Cerebellar cortex (tissue), 1 donor: ENCODE results near the gene ENG.

ENCODE experiments used
- DNase-seq: peaks from one replicate; pipeline ENCODE4 v3.0.0-alpha.2; 2015; ENCODE audit warnings: low spot score

Gene ENG

DNA sequence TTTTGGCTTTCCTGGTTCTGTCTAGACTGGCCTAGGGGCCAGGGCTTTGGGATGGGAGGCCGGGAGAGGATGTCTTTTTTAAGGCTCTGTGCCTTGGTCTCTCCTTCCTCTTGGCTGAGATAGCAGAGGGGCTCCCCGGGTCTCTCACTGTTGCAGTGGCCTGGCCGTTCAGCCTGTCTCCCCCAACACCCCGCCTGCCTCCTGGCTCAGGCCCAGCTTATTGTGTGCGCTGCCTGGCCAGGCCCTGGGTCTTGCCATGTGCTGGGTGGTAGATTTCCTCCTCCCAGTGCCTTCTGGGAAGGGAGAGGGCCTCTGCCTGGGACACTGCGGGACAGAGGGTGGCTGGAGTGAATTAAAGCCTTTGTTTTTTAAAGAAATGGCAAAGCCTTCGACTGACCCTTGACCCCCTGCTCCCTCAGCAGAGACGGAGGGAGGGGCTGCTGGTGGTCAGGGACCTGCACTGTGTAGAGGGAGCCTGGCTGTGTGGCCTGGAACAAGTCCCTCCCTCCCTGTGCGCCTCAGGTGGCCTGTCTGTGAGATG lies 40.7 kb downstream of the ENG start:
- no peak for DNase-seq

DNA sequence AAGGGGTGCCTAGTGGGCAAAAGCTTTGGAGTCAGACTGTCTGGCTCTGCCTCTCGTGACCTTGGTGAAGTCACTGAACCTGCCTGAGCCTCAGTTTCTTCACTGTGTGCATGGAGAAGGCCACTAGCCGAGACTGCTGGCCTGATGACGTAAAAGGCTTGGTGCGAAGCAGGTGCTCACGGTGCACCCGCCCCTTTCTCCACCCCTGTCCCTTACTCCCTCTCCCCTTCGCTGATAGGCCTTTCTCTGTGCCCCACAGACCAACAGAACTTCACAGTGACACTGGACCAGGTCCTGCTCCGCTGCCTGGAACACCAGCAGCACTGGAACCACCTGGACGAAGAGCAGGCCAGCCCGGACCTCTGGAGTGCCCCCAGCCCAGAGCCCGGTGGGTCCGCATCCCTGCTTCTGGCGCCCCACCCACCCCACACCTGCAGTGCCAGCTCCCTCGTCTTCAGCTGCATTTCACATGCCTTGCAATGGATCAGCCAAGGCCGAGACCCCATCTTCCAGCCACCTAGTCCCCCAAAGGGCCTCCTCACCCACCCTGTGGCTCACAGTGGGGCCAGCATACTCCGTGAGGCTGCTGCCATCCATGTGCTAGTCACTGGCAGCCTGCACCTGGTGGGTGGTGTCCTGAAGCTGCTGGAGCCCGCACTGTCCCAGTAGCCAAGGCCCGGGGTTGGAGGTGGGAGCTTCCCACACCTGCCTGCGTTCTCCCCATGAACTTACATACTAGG lies 41.4 kb downstream of the ENG start:
- DNase-seq: no peak

DNA sequence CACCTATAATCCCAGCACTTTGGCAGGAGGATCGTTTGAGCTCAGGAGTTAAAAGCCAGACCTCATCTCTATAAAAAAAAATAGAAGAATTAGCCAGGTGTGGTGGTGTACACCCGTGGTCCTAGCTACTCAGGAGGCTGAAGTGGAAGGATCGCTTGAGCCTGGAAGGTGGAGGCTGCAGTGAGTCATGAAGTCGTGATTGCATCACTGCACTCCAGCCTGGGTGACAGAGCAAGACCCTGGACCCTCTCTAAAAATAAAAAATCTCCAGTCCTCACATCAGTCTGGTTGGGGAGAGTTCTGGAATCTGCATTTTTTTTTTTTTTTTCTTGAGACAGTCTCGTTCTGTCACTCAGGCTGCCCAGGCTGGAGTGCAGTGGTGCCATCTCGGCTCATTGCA lies 42.4 kb downstream of the ENG start:
- DNase-seq: no peak

DNA sequence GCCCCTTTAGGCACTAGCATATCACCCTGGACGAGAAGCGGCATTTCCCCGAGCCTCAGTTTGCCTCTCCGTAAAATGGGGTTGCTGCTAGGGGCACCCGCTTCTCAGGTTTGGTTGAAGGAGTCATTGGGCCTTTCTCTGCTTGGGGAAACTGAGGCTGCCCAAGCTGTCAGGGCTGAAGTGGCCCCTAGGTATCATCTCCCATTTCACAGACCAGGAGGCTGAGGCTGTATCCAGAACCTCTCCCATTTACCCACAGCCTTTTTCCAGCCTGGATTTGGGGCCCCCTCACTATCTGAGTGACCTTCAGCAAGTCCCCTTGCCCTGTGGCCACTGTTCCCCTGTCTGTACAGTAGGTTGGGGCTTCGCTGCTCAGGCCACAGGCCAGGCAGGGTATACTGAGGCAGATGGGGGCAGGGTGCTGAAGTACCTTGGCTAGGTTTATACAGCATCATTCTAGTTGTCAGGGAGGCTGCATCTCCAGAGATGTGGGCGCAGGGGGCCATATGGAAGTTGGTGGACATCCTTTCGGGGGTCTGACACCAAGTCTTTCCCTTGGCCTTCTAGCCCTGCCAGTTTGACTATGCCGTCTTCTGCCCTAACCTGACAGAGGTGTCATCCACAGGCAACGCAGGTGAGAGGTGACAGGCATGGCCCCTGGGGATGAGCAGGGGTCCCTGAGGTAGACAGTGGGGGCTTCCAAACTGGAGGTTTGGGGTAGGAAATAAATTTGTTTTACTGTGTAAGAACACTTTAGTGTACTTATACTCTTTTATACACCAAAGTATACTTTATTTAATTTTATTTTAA lies 43.9 kb downstream of the ENG start:
- no peak for DNase-seq

DNA sequence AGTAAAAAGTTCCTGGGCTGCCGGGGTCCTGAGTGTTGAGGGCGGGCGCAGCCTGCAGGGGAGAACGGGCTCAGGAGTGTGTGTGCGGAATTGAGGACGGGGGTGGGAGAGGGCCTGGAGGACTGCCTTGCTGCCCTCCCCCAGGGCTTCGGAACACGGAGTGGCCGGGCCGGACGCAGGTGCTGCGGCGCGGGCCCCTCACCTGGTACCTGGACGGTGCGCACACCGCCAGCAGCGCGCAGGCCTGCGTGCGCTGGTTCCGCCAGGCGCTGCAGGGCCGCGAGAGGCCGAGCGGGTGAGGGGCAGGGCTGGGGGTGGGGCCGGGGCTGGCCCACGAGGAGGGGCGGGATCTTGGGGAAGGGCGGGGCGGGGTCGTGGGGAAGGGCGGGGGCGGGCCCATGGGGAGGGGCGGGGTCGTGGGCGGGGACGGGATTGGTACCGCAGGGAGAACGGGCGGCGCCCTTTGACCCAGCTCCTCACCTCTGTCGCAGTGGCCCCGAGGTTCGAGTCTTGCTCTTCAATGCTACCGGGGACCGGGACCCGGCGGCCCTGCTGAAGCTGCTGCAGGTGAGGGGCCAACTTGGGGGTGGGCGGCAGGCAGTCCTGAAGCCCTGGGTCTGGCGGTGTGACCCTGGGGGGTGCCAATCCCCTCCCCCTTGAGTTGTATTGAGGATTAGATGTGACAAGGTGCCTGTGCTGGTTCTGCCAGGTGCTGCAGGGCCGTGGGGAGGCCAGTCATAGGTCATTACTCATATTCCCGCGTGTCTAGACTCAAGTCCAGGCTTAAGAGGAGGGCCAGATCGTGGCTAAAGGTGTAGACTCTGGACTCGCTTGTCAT lies 44.7 kb downstream of the ENG start:
- DNase-seq: no peak

DNA sequence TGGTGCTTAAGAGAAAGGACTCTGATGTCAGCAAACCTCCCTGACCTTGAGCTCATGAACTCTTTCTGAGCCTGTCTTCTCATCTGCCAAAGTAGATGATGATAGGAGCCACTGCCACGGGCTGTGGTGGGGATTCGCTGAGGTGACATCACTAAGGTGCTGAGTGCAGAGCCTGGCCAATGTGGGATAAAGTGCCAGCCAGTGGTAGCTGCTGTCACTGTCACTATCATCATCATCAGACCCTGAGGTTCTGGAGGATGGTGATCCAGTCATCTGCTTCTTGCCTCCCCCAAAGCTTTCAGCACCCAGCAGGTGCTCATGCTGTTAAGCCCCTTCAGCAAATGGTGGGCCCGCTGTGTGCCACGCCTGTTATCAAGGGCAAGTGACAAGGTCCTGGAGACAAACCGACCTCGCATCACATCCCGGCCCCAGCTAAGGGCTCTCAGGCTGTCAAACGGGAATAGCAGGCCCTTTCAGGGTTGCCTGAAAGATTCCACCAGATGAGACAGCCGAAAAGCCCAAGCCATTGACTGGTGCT lies 45.4 kb downstream of the ENG start:
- DNase-seq: no peak

DNA sequence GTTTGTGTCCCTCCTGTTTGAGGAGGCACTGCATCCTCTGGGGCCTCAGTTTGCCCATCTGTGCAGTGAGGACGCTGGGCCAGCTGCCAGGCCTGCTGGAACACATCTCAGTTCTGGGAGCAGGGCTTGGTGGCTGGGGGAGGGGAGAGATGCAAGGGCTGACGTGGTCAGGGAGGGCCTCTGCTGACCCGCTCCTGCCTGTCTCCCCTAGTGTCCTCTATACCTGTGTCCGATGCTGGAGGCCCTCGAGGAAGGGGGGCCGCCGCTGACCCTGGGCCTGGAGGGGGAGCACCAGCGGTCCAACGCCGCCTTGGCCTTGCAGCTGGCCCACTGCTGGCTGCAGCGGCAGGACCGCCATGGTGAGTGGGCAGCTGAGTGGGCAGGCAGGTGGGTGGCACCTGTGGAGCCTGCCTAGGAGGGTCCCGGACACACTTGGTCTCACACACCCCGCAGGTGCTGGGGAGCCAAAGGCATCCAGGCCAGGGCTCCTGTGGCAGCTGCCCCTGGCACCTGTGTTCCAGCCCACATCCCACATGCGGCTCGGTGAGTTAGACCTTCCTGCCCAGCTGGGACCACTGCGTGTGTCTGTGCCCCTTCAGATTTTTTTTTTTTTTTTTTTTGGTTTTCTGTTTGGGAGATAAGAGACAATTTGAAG lies 46.0 kb downstream of the ENG start:
- DNase-seq: no peak

DNA sequence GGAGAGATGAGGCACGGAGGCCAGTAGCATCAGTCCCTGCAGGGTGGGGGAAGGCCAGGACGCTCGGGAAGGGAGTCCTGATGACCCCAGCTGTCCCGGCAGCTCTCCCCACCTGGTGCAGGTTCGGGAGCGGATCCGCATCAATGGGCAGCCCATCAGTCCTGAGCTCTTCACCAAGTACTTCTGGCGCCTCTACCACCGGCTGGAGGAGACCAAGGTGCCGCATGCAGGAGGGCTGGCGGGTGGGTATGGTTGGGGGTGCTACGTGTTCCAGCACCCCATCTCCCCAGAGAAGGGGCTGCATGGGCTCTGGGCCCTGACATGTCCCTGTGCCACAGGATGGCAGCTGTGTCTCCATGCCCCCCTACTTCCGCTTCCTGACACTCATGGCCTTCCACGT lies 47.6 kb downstream of the ENG start:
- no peak for DNase-seq

DNA sequence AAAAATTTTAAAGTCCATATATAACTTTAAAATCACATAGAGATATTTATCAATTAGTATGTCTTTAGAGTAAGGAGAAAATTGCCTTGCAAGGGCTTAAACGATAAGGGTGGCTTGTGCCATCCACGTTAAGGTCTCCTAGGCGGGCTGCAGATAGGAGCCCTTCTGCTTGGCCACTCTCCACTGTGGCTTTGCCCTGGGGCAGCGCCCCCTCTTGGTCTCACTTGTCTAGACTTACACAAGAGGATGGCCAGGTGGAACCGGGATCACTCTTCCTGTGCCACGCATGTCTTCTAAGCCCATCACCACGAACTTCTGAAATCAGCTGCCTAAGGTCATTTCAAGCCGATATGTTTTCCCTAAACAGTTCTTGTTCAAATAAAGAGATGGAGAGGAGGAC lies 48.8 kb downstream of the ENG start:
- DNase-seq: no peak

DNA sequence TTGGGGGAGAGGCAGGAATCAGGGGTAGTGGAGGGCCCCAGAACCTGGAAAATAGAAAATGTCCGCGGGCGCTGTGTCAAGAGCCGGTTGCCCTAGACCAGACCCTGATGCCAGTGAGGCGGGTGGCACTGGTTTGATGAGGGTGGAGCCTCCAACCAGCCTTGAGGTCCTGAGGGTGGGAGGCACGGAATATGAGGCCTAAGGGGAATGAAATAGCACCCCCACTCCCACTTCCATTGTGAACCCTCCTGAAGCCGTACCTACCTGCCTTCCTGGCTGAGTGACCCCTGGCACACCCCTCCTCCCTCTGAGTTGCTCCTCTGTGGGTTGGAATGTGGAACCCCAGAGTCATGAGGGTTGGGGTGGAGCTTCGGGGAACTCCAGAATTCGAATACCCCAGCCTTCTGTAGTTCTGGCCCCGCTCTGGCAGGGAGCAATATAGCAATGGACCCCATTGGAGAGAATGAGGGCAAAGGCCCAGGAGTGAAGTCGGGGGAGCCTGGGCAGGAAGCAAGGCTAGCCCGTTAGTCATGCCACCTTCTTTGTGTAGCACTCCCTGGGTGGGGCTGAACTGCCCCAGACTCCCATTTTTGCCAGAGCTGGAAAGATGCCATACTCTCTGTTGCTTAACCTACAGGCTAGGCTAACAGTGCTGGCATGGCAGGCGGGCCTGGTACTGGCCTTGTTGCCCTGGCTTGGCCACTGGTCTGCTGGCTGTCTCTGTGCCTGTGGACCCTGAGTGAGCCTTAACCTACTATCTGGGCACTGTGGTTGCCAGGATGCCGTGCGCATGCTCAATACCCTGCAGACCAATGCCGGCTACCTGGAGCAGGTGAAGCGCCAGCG lies 50.7 kb downstream of the ENG start:
- DNase-seq: peak; percentile 61

DNA sequence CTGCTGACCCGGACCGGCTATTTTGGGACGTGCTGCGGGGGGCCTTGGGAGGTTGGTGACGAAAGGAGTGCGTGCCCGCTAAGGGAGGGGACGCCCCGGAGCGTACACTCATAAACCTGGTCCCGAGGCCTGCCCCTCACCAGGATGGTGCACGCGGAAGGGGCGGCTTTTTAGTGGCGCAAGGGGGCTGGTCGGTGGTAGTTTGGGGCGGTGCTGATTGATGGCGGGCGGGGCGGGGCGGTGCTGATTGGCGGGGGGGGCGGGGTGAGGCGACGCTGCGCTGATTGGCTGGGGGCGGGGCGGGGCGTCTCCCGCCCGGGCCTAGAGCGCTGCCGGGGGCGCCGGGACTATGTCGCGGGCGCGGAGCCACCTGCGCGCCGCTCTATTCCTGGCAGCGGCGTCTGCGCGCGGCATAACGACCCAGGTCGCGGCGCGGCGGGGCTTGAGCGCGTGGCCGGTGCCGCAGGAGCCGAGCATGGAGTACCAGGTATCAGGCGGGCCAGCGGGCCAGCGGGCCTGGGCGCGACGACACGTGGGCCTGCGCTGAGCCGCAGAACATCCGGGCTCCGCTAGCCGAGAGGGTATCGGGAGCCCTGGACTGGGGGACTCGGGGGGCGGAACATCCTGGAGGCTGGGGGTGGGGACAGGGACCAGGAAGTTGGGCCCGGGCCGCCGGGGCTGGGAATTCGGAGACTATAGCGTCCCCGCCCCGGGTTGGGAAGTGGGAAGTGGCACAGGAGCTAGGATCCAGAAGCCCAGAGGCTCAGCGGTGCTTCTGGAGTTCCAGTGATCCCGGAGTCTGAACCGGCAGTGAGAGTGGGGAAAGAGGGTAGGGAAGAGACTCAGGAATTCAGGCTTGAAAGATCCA lies 51.6 kb downstream of the ENG start, which contains the start of gene FPGS:
TSS of gene FPGS (plus strand) at position 307 of the 868 bp plus-strand sequence. CDS start at position 350, 43 bp downstream.
- peak; percentile 84 for DNase-seq

DNA sequence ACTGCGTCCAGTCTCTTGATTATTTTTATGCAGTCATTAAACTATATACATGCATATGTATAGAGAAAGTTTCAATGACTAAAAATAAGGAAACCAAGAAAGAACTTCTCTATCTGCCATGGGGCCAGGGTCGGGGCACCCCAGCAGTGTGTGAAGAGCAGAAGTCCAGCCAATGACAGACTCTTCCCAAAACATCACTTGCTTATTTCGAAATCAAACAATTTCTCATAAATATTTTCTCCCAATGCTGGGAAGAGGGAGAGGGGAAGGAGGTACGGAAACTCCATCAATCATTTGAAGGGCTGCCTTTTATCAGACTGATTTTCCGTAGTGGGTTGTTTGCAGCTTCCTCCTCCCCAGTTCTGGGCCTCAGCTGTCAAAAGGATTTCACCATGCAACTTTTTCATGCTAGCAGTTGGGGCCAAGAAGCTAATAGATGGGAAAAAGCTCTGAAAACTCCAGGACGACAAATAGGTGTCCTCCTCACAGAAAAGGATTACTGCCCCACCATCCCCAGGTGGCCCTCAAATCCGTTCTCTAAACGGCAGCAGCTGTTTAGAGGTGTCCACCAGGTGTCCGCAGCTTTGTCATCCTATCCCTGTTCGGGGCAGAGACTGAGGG lies 52.4 kb downstream of the ENG start:
- no peak for DNase-seq

DNA sequence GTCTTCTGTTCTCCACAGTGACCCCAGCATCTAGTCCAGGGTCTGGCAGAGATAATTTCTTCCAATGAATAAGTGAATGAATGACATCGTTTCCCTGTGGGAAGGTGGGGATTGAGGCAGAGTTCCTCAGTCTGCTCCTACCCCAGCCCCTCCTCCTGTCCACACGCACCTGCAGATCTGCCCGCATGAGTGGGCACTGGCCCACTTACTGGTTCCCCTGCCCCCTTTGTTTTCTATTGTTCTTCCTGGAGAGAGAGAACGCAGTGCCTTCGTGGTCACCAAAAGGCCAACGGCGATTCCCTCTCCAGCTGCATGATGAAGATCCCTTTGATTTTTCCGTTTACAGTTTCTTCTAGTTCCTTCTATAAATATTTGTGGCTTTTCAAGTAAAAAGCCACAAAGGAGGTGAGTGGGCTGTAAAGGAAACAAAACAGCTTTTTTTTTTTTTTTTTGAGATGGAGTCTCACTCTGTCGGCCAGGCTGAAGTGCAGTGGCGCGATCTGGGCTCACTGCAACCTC lies 57.5 kb downstream of the ENG start:
- no peak for DNase-seq

DNA sequence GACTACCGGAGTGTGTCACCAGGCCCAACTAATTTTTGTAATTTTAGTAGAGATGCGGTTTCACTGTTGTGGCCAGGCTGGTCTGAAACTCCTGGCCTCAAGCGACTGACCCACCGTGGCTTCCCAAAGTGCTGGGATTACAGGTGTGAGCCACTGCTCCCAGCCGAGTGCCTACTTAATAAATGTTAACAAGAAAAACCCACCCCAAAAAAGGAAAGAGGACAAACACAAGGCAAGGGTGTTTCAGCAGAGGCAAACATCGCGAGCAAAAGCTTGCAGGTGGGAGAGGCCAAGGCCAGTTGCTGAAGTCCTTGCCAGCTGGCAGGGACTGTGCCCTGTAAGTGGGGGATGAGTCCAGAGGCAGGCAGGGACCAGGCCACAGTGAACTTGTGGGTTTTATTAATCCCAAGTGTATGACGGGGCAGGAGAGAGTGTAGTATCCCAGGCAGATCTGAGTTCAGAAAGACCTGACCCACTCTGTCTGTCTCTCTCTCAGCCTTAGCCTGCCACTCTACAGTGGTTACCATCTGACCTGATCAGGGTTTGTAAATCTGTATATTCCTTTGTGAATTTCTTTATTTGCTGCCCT lies 58.1 kb downstream of the ENG start:
- no peak for DNase-seq

DNA sequence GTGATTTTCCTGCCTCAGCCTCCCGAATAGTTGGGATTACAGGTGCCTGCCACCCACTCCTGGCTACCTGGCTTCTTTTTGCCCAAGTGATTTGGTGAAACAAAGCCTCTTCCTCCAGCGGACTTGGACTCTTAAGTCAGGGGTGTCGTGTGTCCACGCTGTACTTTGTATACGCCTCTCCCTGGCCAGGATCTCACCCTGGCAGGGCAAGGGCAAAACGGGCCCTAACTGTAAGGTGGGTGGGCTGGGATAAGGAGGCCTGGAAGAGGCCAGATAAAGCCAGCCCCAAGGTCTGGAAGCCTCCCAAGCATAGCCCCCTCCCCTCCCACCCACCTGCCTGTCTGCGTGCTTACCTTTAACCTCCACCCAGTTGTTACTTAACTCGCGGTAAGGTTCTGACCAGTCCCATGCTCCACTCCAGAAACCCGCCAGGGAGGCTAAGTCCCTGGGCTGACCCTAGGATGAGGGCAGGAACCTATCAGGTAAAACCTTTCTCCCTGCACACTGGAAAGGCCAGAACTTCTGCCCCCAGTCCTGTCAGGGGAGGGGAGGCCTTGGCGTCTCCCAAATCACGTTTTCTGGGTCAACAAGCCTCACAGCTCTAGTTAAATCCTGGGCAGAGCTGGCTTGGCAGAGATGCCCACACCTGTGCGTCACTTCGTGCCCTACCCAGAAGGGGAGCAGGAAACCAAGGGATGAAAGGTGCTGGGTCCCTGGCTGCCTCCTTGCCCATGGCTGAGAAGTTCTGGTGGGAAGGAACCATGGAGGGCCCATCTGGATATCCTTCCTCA lies 60.3 kb downstream of the ENG start:
- DNase-seq: no peak

DNA sequence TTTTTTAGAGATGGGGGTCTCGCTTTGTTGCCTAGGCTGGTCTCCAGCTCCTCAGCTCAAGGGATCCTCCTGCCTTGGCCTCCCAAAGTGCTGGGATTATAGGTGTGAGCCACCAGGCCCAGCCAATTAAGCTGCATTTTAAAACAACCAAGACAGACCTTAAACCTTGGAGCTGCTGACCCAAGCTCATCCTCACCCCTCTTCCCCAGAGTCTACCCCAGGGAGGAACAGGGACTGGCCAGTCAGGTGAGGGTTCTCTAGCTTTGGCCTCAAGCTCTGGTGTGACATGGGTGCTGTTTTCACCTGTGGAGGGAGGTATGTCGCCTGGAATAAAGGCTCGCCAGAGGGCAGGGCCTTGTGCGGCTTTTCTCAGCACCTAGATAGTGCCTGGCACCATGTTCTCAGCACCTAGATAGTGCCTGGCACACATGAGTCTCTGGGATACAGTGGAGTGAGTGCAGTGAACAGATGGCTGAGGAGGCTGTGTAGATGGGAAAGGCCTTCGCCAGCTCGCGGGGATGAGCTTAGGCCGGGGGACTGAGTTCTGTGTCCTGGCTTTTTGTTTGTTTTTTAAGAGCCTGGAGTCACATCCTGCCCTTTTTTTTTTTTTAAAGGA lies 61.3 kb downstream of the ENG start:
- DNase-seq: peak; percentile 87

DNA sequence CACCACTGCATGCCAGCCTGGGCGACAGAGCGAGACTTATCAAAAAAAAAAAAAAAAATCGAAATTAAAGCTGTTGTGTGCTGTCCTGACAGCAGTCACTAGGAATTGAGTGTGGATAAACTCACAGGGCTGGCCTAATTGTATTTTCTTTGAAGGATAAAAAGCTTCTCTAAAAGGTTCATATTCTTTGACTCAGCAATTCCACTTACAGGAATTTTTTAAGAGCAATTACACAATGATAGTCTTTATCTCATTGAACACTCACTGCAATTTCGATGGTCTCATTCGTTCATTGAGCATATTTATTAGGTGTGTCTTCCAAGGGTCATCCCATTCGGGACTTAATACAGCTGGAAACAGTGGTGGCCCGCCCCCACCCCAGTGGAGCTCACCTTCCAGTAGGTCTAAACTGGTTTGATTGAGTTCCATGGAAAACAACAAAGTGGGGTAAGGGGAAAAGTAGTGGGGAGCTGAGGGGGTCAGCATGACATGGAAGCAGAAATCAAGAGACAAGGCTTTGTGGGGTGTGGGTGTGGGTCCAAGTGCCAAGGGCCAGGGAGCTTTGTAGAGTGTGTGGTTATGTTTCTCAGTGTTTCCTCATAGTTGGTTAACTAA lies 61.9 kb downstream of the ENG start:
- DNase-seq: no peak
